RWPE2 (cell line): ENCODE results near the gene VAC14.

Experiments used
- ATAC-seq: fragments of 200-7000 bp; cut with Tn5 transposase; 3 replicates; pipeline ENCODE4 v1.9.1; 2021; ENCODE audit warnings: low read depth
- DNase-seq: peaks from one replicate; pipeline ENCODE4 v3.0.0-alpha.2; 2020; ENCODE audit warnings: low spot score
- H3K27ac ChIP-seq: fragments of 450-650 bp; 2 replicates; pipeline ENCODE4 v1.5.1; 2017; ENCODE audit warnings: mild to moderate bottlenecking; ENCODE audit not compliant: poor library complexity, severe bottlenecking
- H3K27me3 ChIP-seq: fragments of 250-450 bp; sonication (Bioruptor Pico); 2 replicates; pipeline ENCODE4 v1.5.1; 2021; ENCODE audit warnings: mild to moderate bottlenecking, moderate library complexity; ENCODE audit not compliant: insufficient read depth, poor library complexity, severe bottlenecking
- H3K36me3 ChIP-seq: fragments of 250-450 bp; sonication (Bioruptor Pico); 2 replicates; pipeline ENCODE4 v1.5.1; 2020; ENCODE audit warnings: low read depth, mild to moderate bottlenecking, moderate library complexity
- H3K4me1 ChIP-seq: fragments of 250-450 bp; sonication (Bioruptor Pico); 2 replicates; pipeline ENCODE4 v1.5.1; 2021; ENCODE audit warnings: mild to moderate bottlenecking, moderate library complexity; ENCODE audit not compliant: insufficient read depth, poor library complexity, severe bottlenecking
- H3K4me3 ChIP-seq: fragments of 250-450 bp; sonication (Bioruptor Pico); 2 replicates; pipeline ENCODE4 v1.5.1; 2021; ENCODE audit warnings: mild to moderate bottlenecking, moderate library complexity; ENCODE audit not compliant: severe bottlenecking
- H3K9me3 ChIP-seq: fragments of 250-450 bp; sonication (Bioruptor Pico); 2 replicates; pipeline ENCODE4 v1.5.1; 2021; ENCODE audit warnings: mild to moderate bottlenecking, moderate library complexity; ENCODE audit not compliant: severe bottlenecking
- TF ChIP-seq, protein P1 (sequence below): fragments of 450-650 bp; IDR thresholded peaks from one replicate; pipeline ENCODE4 v1.5.1; 2017; ENCODE audit warnings: mild to moderate bottlenecking, moderate library complexity; ENCODE audit not compliant: poor library complexity, severe bottlenecking

The VAC14 gene

DNA sequence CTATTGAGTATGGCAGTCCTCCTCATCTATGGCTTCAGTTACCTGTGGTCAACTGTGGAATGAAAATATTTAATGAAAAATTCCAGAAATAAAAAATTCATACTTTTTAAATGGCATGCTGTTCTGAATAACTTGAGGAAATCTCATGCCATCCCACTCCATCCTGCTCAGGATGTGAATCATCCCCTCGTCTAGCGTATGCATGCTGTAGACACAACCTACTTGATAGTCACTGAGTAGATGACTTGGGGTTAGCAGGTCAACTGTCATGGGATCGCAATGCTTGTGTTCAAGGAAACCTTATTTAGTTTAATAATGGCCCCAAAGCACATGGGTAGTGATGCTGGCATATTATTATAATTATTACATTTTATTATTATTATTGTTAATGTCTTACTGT, 4.8 kb upstream of the VAC14 start:
- Histone ChIP-seq H3K4me3 (no peak overlapping the region), H3K4me1 (peaks cover 24% of the 10 kb centered on the region), H3K9me3 (no peaks in the 10 kb centered on the region), H3K27ac (peak overlapping the region; percentile 84), H3K27me3 (no peaks in the 10 kb centered on the region), H3K36me3 (no peaks in the 10 kb centered on the region)
- ATAC-seq (peak; percentile 70), DNase-seq (no peak)
- TF ChIP-seq, protein P1, sequence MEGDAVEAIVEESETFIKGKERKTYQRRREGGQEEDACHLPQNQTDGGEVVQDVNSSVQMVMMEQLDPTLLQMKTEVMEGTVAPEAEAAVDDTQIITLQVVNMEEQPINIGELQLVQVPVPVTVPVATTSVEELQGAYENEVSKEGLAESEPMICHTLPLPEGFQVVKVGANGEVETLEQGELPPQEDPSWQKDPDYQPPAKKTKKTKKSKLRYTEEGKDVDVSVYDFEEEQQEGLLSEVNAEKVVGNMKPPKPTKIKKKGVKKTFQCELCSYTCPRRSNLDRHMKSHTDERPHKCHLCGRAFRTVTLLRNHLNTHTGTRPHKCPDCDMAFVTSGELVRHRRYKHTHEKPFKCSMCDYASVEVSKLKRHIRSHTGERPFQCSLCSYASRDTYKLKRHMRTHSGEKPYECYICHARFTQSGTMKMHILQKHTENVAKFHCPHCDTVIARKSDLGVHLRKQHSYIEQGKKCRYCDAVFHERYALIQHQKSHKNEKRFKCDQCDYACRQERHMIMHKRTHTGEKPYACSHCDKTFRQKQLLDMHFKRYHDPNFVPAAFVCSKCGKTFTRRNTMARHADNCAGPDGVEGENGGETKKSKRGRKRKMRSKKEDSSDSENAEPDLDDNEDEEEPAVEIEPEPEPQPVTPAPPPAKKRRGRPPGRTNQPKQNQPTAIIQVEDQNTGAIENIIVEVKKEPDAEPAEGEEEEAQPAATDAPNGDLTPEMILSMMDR: no peak

DNA sequence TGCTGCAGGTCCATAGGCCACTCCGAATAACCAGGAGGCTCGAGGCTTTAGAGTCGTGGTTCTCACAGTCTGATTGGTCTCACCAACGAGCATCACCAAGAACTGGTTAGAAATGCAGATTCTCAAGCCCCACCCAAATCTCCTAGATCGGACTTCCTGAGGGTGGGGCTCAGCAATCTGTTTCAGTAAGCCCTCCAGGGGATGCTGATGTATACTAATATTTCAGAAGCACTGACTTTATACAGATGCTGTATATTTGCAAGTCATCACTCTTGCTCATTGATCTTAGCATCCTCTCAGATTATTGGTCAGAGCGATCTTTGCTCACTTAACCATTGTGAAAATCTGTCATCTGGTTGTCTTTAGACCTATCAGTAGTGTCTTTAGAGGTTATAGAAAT, 4.4 kb upstream of the VAC14 start:
- Histone ChIP-seq H3K4me3 (no peak overlapping the region), H3K9me3 (no peaks in the 10 kb centered on the region), H3K36me3 (no peaks in the 10 kb centered on the region), H3K27me3 (no peaks in the 10 kb centered on the region), H3K4me1 (peaks cover 24% of the 10 kb centered on the region), H3K27ac (peak overlapping the region; percentile 84)
- TF ChIP-seq, protein P1: no peak
- DNase-seq: no peak
- no peak for ATAC-seq

DNA sequence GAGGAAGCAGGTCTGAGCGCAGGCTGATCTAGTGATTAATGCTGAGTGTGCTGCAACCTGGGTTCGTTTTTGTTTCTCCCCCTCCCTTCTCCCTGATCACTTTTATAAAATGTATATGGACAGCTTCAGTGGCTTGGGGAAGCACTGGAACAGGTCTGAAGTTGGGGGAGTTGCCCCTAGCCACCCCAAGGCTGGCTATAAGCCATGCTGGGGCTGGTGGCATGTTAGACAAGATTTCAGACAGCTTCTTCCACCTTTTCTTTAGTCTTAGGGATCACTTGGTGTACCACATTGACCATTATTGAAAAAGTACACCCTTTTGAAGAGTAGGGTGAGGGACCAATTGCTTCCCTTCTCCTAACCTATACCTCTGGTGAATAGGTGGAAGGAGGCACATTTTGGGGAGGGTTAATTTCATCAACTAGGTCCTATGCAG, 3.8 kb upstream of the VAC14 start:
- H3K9me3 ChIP-seq: no peaks in the 10 kb centered on the region
- peak overlapping the region; percentile 84 for H3K27ac ChIP-seq
- no peaks in the 10 kb centered on the region for H3K27me3 ChIP-seq
- no peak for DNase-seq
- ATAC-seq: peak; percentile 26
- H3K4me3 ChIP-seq: no peak overlapping the region
- H3K4me1 ChIP-seq: peaks cover 29% of the 10 kb centered on the region
- H3K36me3 ChIP-seq: no peaks in the 10 kb centered on the region
- TF ChIP-seq, protein P1: no peak

DNA sequence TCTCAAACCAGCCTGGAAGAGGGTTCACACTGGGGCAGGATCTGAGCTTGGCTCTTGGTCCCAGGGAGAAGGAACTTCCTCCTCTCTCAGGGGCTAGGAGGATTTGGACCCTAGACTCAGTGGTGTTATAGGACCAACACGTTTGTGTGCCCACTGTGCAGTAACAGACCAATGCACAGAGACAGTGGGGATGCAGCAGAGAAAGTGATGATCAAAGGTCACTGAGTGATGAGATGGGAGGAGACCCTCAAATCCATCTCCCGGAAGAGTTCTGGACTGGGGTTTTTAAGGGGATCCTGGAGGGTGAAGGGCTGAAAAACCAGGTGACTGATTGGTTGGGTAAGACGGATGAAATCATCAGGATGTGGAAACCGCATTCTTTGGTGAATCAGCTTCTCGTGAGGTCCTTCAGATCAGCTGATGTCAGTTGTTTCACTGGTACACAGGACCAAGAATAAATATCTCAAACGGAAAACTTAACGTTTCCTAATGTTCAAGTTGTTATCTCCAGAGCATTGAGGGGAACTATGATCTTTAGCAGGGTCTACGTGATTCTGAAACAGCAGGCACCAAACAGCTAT, 3.3 kb upstream of the VAC14 start:
- H3K9me3 ChIP-seq: no peaks in the 10 kb centered on the region
- no peak for DNase-seq
- TF ChIP-seq, protein P1: no peak
- ATAC-seq: peak; percentile 27
- no peak overlapping the region for H3K4me3 ChIP-seq
- peaks cover 31% of the 10 kb centered on the region for H3K4me1 ChIP-seq
- no peaks in the 10 kb centered on the region for H3K27me3 ChIP-seq
- H3K27ac ChIP-seq: peak overlapping the region; percentile 84
- H3K36me3 ChIP-seq: no peaks in the 10 kb centered on the region

DNA sequence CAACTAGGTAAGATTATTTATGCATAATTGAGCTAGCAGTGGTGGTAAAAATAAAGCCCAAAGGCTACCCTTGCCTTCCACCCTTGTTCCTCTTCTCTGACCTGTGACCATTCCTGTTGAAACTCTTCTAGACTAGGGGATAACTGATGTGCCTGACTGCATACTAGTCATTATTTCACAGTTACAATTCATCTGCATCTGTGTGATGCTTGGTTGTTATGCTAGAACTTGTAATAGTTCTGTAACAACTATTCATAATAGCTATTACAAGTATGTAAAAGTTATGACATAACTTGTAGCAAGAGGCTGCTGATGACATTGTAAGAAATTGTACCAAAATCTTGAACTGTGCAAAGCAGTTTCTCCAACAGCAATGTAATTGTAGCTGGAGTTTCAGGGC, 2.4 kb upstream of the VAC14 start:
- Histone ChIP-seq H3K27ac (peak overlapping the region; percentile 84), H3K4me3 (no peak overlapping the region)

More for the DNA sequence above, 2.4 kb upstream of the VAC14 start:
- TF ChIP-seq, protein P1: no peak
- ATAC-seq: no peak
- DNase-seq: no peak
- H3K27me3 ChIP-seq: no peaks in the 10 kb centered on the region
- peaks cover 31% of the 10 kb centered on the region for H3K4me1 ChIP-seq
- H3K36me3 ChIP-seq: peaks cover 1% of the 10 kb centered on the region; the same call in 1 of the 2 replicates
- H3K9me3 ChIP-seq: no peaks in the 10 kb centered on the region
